ENCODE measurements around the gene CLEC3A.
A peak's percentile ranks its signal among the peaks of the same experiment; 100 is the strongest.

The CLEC3A gene

GRCh38 chr16:78001451-78002025 lies 20.8 kb upstream of the CLEC3A start:
- TF ChIP-seq CTCF (conservative IDR thresholded peaks at IDR 0.05; ENCODE audit: low read depth, low read length), result no peak
- no peak overlapping the region for H3K4me3 ChIP-seq (ENCODE audit: low read depth, low read length)
- no peak for DNase-seq (ENCODE audit: low read depth)

- peak; percentile 95 for DNase-seq (ENCODE audit: low read depth)
- H3K4me3 ChIP-seq (ENCODE audit: low read depth, low read length), result no peak overlapping the region
- TF ChIP-seq CTCF (conservative IDR thresholded peaks at IDR 0.05; ENCODE audit: low read depth, low read length), result peak; percentile 95
Observed at GRCh38 chr16:78002915-78003538, 19.3 kb upstream of the CLEC3A start.

GRCh38 chr16:78004517-78004916 lies 17.8 kb upstream of the CLEC3A start:
- no peak overlapping the region for H3K4me3 ChIP-seq (ENCODE audit: low read depth, low read length)
- no peak for TF ChIP-seq CTCF (conservative IDR thresholded peaks at IDR 0.05; ENCODE audit: low read depth, low read length)
- no peak for DNase-seq (ENCODE audit: low read depth)

DNA sequence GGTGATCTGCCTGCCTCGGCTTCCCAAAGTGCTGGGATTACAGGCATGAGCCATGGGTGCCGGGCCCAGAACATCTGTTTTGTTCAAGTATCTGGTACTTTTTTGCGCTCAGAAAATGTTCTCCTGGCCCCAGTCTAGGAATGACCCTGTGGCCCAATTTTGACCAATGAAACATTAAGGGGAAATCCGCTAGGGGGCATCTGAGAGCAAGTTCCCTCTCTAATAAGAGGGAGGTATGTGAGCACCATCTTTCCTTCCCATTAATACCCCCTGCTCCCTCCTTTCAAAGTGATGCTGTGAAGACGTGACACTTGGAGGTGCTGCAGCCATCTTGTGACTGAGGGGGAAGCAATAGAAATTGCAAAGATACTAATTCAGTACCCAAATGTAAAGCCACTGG lies 16.5 kb upstream of the CLEC3A start:
- H3K4me3 ChIP-seq (ENCODE audit: low read depth, low read length), result no peak overlapping the region
- no peak for DNase-seq (ENCODE audit: low read depth)
- peak; percentile 31 for TF ChIP-seq CTCF (conservative IDR thresholded peaks at IDR 0.05; ENCODE audit: low read depth, low read length)

GRCh38 chr16:78007121-78007520 lies 15.2 kb upstream of the CLEC3A start:
- TF ChIP-seq CTCF (conservative IDR thresholded peaks at IDR 0.05; ENCODE audit: low read depth, low read length), result no peak
- DNase-seq (ENCODE audit: low read depth), result no peak
- H3K4me3 ChIP-seq (ENCODE audit: low read depth, low read length), result no peak overlapping the region

DNA sequence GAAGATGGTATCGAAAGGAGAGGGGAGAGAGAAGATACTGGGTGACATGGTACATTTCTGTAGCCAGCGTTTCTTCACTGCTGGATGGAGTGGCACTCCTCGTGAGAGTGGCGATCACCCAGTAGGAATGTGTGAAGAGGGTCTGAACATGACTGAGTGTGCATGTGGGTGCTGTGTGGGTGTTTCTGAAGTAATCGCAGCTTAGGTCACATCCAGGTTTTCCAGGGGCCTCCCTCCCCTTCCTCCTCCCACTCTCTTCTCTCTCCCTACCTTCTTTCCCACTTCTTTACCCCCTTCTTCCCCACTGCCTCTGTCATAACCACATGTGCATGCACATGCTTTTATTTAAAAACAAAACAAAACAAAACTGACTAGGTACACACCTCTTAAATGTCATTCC lies 1.8 kb downstream of the CLEC3A start:
- H3K4me3 ChIP-seq (ENCODE audit: low read depth, low read length), result no peak overlapping the region
- DNase-seq (ENCODE audit: low read depth), result no peak
- no peak for TF ChIP-seq CTCF (conservative IDR thresholded peaks at IDR 0.05; ENCODE audit: low read depth, low read length)

- no peak overlapping the region for H3K4me3 ChIP-seq (ENCODE audit: low read depth, low read length)
- DNase-seq (ENCODE audit: low read depth), result no peak
- TF ChIP-seq CTCF (conservative IDR thresholded peaks at IDR 0.05; ENCODE audit: low read depth, low read length), result no peak
Observed at GRCh38 chr16:78025631-78026030, 3.3 kb downstream of the CLEC3A start.

All from choroid plexus epithelial cell (primary cell).